ENCODE results near the gene CHD6. TPM values are rescaled to one million over a fixed set of nuclear protein-coding genes. Genes with fewer than 3 reads are reported as not detected.

CHD6 gene
- total RNA-seq, 2 donors from 2014 or later: 51.1 to 56.2 TPM

GRCh38 chr20:41367956-41368355 lies 250.2 kb downstream of the CHD6 start:
- intact Hi-C loops (cut with DNase I): no loop called here
- DNase-seq (ENCODE audit: low spot score): no peak

GRCh38 chr20:41367393-41367695 lies 250.8 kb downstream of the CHD6 start:
- no peak for DNase-seq (ENCODE audit: low spot score)
- intact Hi-C loops (cut with DNase I): no loop called here

GRCh38 chr20:41366546-41367392 lies 251.4 kb downstream of the CHD6 start, which contains the start of gene EMILIN3:
Gene EMILIN3, minus strand, starts transcription at chr20:41366818. Its CDS starts 184 bp downstream, at chr20:41366634.
- peak; percentile 71 for DNase-seq (ENCODE audit: low spot score)
- intact Hi-C loops (cut with DNase I): no loop called here

GRCh38 chr20:41365777-41366545 lies 252.2 kb downstream of the CHD6 start:
- intact Hi-C loops (cut with DNase I): no loop called here
- peak; percentile 81 for DNase-seq (ENCODE audit: low spot score)

- intact Hi-C loops (cut with DNase I): no loop called here
Measured at GRCh38 chr20:41364967-41365765, 253.0 kb downstream of the CHD6 start.

GRCh38 chr20:41364236-41364855 lies 253.8 kb downstream of the CHD6 start:
- intact Hi-C loops (cut with DNase I): no loop called here
- peak; percentile 58 for DNase-seq (ENCODE audit: low spot score)

More at GRCh38 chr20:41364967-41365765, 253.0 kb downstream of the CHD6 start:
- peak; percentile 59 for DNase-seq (ENCODE audit: low spot score)

- intact Hi-C loops (cut with DNase I): no loop called here
- DNase-seq (ENCODE audit: low spot score): no peak
Measured at GRCh38 chr20:41363601-41364000, 254.6 kb downstream of the CHD6 start.

GRCh38 chr20:41362748-41363140 lies 255.4 kb downstream of the CHD6 start:
- no peak for DNase-seq (ENCODE audit: low spot score)
- intact Hi-C loops (cut with DNase I): no loop called here

- DNase-seq (ENCODE audit: low spot score): no peak
- intact Hi-C loops (cut with DNase I): no loop called here
Measured at GRCh38 chr20:41361757-41362747, 256.1 kb downstream of the CHD6 start.

GRCh38 chr20:41360831-41361756 lies 257.1 kb downstream of the CHD6 start:
- intact Hi-C loops (cut with DNase I): no loop called here

GRCh38 chr20:41359541-41360011 lies 258.6 kb downstream of the CHD6 start:
- intact Hi-C loops (cut with DNase I): no loop called here
- no peak for DNase-seq (ENCODE audit: low spot score)

More at GRCh38 chr20:41360831-41361756, 257.1 kb downstream of the CHD6 start:
- no peak for DNase-seq (ENCODE audit: low spot score)

- intact Hi-C loops (cut with DNase I): no loop called here
- DNase-seq (ENCODE audit: low spot score): no peak
Measured at GRCh38 chr20:41358717-41359116, 259.5 kb downstream of the CHD6 start.

GRCh38 chr20:41358230-41358629 lies 259.9 kb downstream of the CHD6 start:
- intact Hi-C loops (cut with DNase I): no loop called here
- DNase-seq (ENCODE audit: low spot score): no peak

GRCh38 chr20:41357424-41358163 lies 260.6 kb downstream of the CHD6 start:
- intact Hi-C loops (cut with DNase I): no loop called here
- DNase-seq (ENCODE audit: low spot score): no peak

GRCh38 chr20:41356951-41357350 lies 261.2 kb downstream of the CHD6 start:
- intact Hi-C loops (cut with DNase I): no loop called here

GRCh38 chr20:41355598-41356203 lies 262.5 kb downstream of the CHD6 start:
- DNase-seq (ENCODE audit: low spot score): no peak
- intact Hi-C loops (cut with DNase I): no loop called here

More at GRCh38 chr20:41356951-41357350, 261.2 kb downstream of the CHD6 start:
- no peak for DNase-seq (ENCODE audit: low spot score)
